ENCODE results near the gene OR4M1.
"Not testable (repeated sequence)": the region's sequence is repeated elsewhere in the genome, so short reads cannot be mapped to it uniquely, and the experiment has no call there.

OR4M1 gene

GRCh38 chr14:19800282-19801117 lies 27.2 kb downstream of the OR4M1 start:
- Mint-ChIP-seq H3K27ac (no peak overlapping the region), H3K36me3 (no peaks in the 10 kb centered on the region), H3K4me1 (ENCODE audit: low read depth) (no peaks in the 10 kb centered on the region), H3K27me3 (no peaks in the 10 kb centered on the region), H3K4me3 (no peak overlapping the region), H3K9me3 (ENCODE audit: low read depth) (peaks cover 5% of the 10 kb centered on the region)

DNA sequence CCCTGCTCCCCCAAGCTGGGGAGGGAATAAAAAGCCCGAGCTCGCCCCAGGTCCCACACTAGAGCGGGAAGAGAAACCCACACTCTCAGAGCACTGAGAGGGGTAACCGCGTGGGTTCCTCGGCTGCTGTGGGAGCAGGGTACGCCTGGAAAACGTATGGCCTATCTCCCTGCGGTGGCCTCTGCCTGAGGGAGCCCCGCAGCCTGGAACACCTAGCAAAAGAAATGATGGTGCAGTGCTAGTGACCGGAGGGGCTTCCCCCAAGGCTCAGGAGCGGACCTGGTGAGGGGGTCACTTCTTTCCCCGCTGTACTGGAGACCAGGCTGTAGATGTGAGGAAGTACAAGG lies 27.8 kb downstream of the OR4M1 start:
- Mint-ChIP-seq H3K4me1 (ENCODE audit: low read depth) (no peaks in the 10 kb centered on the region), H3K9me3 (ENCODE audit: low read depth) (peaks cover 5% of the 10 kb centered on the region), H3K4me3 (no peak overlapping the region), H3K36me3 (no peaks in the 10 kb centered on the region), H3K27ac (no peak overlapping the region), H3K27me3 (no peaks in the 10 kb centered on the region)

GRCh38 chr14:19803470-19803869 lies 30.2 kb downstream of the OR4M1 start, which contains the start of gene OR4N2:
OR4N2 (plus strand) TSS chr14:19803770; CDS start chr14:19827449, 23,679 bp downstream.
- not testable (repeated sequence) for H3K9me3 Mint-ChIP-seq (ENCODE audit: low read depth); H3K4me3 Mint-ChIP-seq; H3K27ac Mint-ChIP-seq; H3K36me3 Mint-ChIP-seq; H3K4me1 Mint-ChIP-seq (ENCODE audit: low read depth); H3K27me3 Mint-ChIP-seq

- not testable (repeated sequence) for H3K4me1 Mint-ChIP-seq (ENCODE audit: low read depth); H3K36me3 Mint-ChIP-seq; H3K4me3 Mint-ChIP-seq; H3K27me3 Mint-ChIP-seq; H3K27ac Mint-ChIP-seq; H3K9me3 Mint-ChIP-seq (ENCODE audit: low read depth)
Measured at GRCh38 chr14:19813171-19813920, 40.0 kb downstream of the OR4M1 start.

DNA sequence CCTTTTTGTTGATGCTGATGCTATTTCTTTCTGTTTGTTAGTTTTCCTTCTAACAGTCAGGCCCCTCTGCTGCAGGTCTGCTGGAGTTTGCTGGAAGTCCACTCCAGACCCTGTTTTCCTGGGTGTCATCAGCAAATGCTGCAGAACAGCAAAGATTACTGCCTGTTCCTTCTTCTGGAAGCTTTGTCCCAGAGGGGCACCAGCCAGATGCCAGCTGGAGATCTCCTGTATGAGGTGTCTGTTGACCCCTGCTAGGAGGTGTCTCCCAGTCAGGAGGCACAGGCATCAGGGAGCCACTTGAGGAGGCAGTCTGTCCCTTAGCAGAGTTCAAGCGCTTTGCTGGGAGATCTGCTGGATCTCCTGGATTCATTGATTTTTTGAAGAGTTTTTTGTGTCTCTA lies 46.6 kb downstream of the OR4M1 start:
- not testable (repeated sequence) for H3K4me3 Mint-ChIP-seq; H3K27me3 Mint-ChIP-seq; H3K36me3 Mint-ChIP-seq; H3K27ac Mint-ChIP-seq; H3K4me1 Mint-ChIP-seq (ENCODE audit: low read depth); H3K9me3 Mint-ChIP-seq (ENCODE audit: low read depth)

GRCh38 chr14:19821016-19821415 lies 47.7 kb downstream of the OR4M1 start:
- H3K27ac Mint-ChIP-seq; H3K4me1 Mint-ChIP-seq (ENCODE audit: low read depth); H3K27me3 Mint-ChIP-seq; H3K9me3 Mint-ChIP-seq (ENCODE audit: low read depth); H3K36me3 Mint-ChIP-seq; H3K4me3 Mint-ChIP-seq: not testable (repeated sequence)

DNA sequence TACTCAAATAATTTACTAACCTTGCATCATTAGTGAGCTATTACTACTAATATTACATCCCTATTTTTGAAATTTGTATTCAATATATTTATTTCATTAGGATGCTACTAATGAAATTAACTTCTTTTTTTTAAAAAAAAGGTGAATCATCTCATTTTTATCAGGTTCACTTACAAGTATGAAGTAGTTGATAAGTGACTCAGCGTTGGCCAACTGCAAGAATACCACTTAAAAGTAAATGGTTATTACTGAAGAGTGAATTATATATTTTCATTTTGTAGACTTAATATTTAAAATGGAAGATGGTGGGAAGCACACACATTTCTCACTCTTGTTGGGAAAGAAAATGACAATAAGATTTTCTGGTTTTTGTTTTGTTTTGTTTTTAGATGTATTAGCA lies 49.9 kb downstream of the OR4M1 start:
- no peaks in the 10 kb centered on the region for H3K27me3 Mint-ChIP-seq
- no peaks in the 10 kb centered on the region for H3K4me1 Mint-ChIP-seq (ENCODE audit: low read depth)
- H3K4me3 Mint-ChIP-seq: no peak overlapping the region
- H3K36me3 Mint-ChIP-seq: no peaks in the 10 kb centered on the region
- peaks cover 4% of the 10 kb centered on the region for H3K9me3 Mint-ChIP-seq (ENCODE audit: low read depth)
- no peak overlapping the region for H3K27ac Mint-ChIP-seq

GRCh38 chr14:19823765-19824164 lies 50.5 kb downstream of the OR4M1 start:
- Mint-ChIP-seq H3K27me3 (no peaks in the 10 kb centered on the region), H3K36me3 (no peaks in the 10 kb centered on the region), H3K9me3 (ENCODE audit: low read depth) (peaks cover 4% of the 10 kb centered on the region), H3K4me1 (ENCODE audit: low read depth) (no peaks in the 10 kb centered on the region), H3K4me3 (no peak overlapping the region), H3K27ac (no peak overlapping the region)

- not testable (repeated sequence) for H3K27ac Mint-ChIP-seq; H3K9me3 Mint-ChIP-seq (ENCODE audit: low read depth); H3K4me1 Mint-ChIP-seq (ENCODE audit: low read depth); H3K27me3 Mint-ChIP-seq; H3K36me3 Mint-ChIP-seq; H3K4me3 Mint-ChIP-seq
Measured at GRCh38 chr14:19827626-19828244, 54.4 kb downstream of the OR4M1 start.

GRCh38 chr14:19828314-19828713 lies 55.0 kb downstream of the OR4M1 start:
- Mint-ChIP-seq H3K36me3 (no peaks in the 10 kb centered on the region), H3K9me3 (ENCODE audit: low read depth) (peaks cover 4% of the 10 kb centered on the region), H3K4me1 (ENCODE audit: low read depth) (no peaks in the 10 kb centered on the region), H3K27ac (no peak overlapping the region), H3K27me3 (no peaks in the 10 kb centered on the region), H3K4me3 (no peak overlapping the region)

All from activated naive CD8-positive, alpha-beta T cell (primary cell).